Activated naive CD4-positive, alpha-beta T cell treated with anti-CD3 and anti-CD28 coated beads for 36 hours (primary cell): ENCODE measurements around the gene TRHDE. TPM values are rescaled to one million over a fixed set of nuclear protein-coding genes. Genes with fewer than 3 reads are reported as not detected.
A peak's percentile ranks its signal among the peaks of the same experiment; 100 is the strongest.

ENCODE experiments used
- CTCF ChIA-PET: fragments of 350-600 bp; sonication (Branson Sonifier 250); formaldehyde crosslinking; loops from one replicate; lab custom pipeline; 2021; ENCODE audit warnings: antibody characterized with exemption; lab: Charles Lee
- DNase-seq: peaks from one replicate; pipeline ENCODE4 v3.0.0-alpha.2; 2020
- H3K27ac Mint-ChIP-seq: one replicate; pipeline ENCODE4 v1.8.0; 2021; ENCODE audit warnings: mild to moderate bottlenecking, mixed read lengths
- H3K27me3 Mint-ChIP-seq: one replicate; pipeline ENCODE4 v1.8.0; 2021; ENCODE audit warnings: low read depth, mixed read lengths
- H3K36me3 Mint-ChIP-seq: one replicate; pipeline ENCODE4 v1.8.0; 2021; ENCODE audit warnings: low read depth, mixed read lengths
- H3K4me1 Mint-ChIP-seq: one replicate; pipeline ENCODE4 v1.8.0; 2021; ENCODE audit warnings: low read depth, mixed read lengths
- H3K4me3 Mint-ChIP-seq: one replicate; pipeline ENCODE4 v1.8.0; 2021; ENCODE audit warnings: mild to moderate bottlenecking, moderate library complexity, mixed read lengths
- H3K9me3 Mint-ChIP-seq: one replicate; pipeline ENCODE4 v1.8.0; 2021; ENCODE audit warnings: mixed read lengths
- intact Hi-C: fragments of 100-400 bp; cut with micrococcal nuclease; formaldehyde crosslinking; loops from one replicate; pipeline ENCODE4 v1.15.1; 2023
- total RNA-seq, 2 experiments: library from RNA; stranded (reverse); gene quantifications; one replicate each; pipeline ENCODE4 v1.2.3, GENCODE V29; 2021

The TRHDE gene
- total RNA-seq: not detected

- H3K9me3 Mint-ChIP-seq: no peaks in the 10 kb centered on the region
- H3K27ac Mint-ChIP-seq: no peak within 1 kb of the TSS
- H3K4me3 Mint-ChIP-seq: peak within 1 kb of the TSS; percentile 15
- intact Hi-C loops: no loop called here
- DNase-seq: no peak
- CTCF ChIA-PET: no interaction called here
- H3K27me3 Mint-ChIP-seq: peaks cover 48% of the 10 kb centered on the region
- H3K36me3 Mint-ChIP-seq: no peaks in the 10 kb centered on the region
- peaks cover 8% of the 10 kb centered on the region for H3K4me1 Mint-ChIP-seq
These were observed at the start of gene TRHDE for GRCh38 chr12:72272091-72272661. Gene TRHDE (plus strand): TSS chr12:72272370. CDS start chr12:72272644, 274 bp downstream.

GRCh38 chr12:72226510-72226909 lies 45.7 kb upstream of the TRHDE start:
- Mint-ChIP-seq H3K36me3 (no peaks in the 10 kb centered on the region), H3K27me3 (no peaks in the 10 kb centered on the region), H3K9me3 (no peaks in the 10 kb centered on the region), H3K4me1 (no peaks in the 10 kb centered on the region), H3K27ac (no peak overlapping the region), H3K4me3 (no peak overlapping the region)
- no peak for DNase-seq
- intact Hi-C loops: no loop called here
- CTCF ChIA-PET: no interaction called here

GRCh38 chr12:72228424-72228823 lies 43.7 kb upstream of the TRHDE start:
- H3K36me3 Mint-ChIP-seq: no peaks in the 10 kb centered on the region
- H3K27me3 Mint-ChIP-seq: no peaks in the 10 kb centered on the region
- H3K4me3 Mint-ChIP-seq: no peak overlapping the region
- intact Hi-C loops: no loop called here
- CTCF ChIA-PET: no interaction called here
- no peaks in the 10 kb centered on the region for H3K9me3 Mint-ChIP-seq
- no peak overlapping the region for H3K27ac Mint-ChIP-seq
- no peak for DNase-seq
- H3K4me1 Mint-ChIP-seq: no peaks in the 10 kb centered on the region

- no peak overlapping the region for H3K27ac Mint-ChIP-seq
- H3K4me3 Mint-ChIP-seq: no peak overlapping the region
- H3K9me3 Mint-ChIP-seq: no peaks in the 10 kb centered on the region
- intact Hi-C loops: no loop called here
- H3K4me1 Mint-ChIP-seq: no peaks in the 10 kb centered on the region
- no peaks in the 10 kb centered on the region for H3K27me3 Mint-ChIP-seq
- no peaks in the 10 kb centered on the region for H3K36me3 Mint-ChIP-seq
- no peak for DNase-seq
- CTCF ChIA-PET: no interaction called here
These were observed 41.6 kb upstream of the TRHDE start for GRCh38 chr12:72230589-72230988.

GRCh38 chr12:72234886-72235285 lies 37.3 kb upstream of the TRHDE start:
- H3K4me1 Mint-ChIP-seq: no peaks in the 10 kb centered on the region

GRCh38 chr12:72236071-72236705 lies 36.0 kb upstream of the TRHDE start:
- no peaks in the 10 kb centered on the region for H3K36me3 Mint-ChIP-seq
- H3K27me3 Mint-ChIP-seq: no peaks in the 10 kb centered on the region
- no peak for DNase-seq
- no peaks in the 10 kb centered on the region for H3K4me1 Mint-ChIP-seq
- CTCF ChIA-PET: no interaction called here
- no peak overlapping the region for H3K27ac Mint-ChIP-seq
- intact Hi-C loops: no loop called here
- H3K9me3 Mint-ChIP-seq: no peaks in the 10 kb centered on the region
- no peak overlapping the region for H3K4me3 Mint-ChIP-seq

More at GRCh38 chr12:72234886-72235285, 37.3 kb upstream of the TRHDE start:
- Mint-ChIP-seq H3K4me3 (no peak overlapping the region), H3K27ac (no peak overlapping the region), H3K9me3 (no peaks in the 10 kb centered on the region), H3K27me3 (no peaks in the 10 kb centered on the region), H3K36me3 (no peaks in the 10 kb centered on the region)
- CTCF ChIA-PET: no interaction called here
- DNase-seq: no peak
- intact Hi-C loops: no loop called here

- no peaks in the 10 kb centered on the region for H3K4me1 Mint-ChIP-seq
- CTCF ChIA-PET: no interaction called here
- no peak for DNase-seq
- no peaks in the 10 kb centered on the region for H3K36me3 Mint-ChIP-seq
- H3K27ac Mint-ChIP-seq: no peak overlapping the region
- no peaks in the 10 kb centered on the region for H3K9me3 Mint-ChIP-seq
- intact Hi-C loops: no loop called here
- H3K27me3 Mint-ChIP-seq: no peaks in the 10 kb centered on the region
- H3K4me3 Mint-ChIP-seq: no peak overlapping the region
These were observed 30.6 kb upstream of the TRHDE start for GRCh38 chr12:72241552-72241951.

- Mint-ChIP-seq H3K36me3 (no peaks in the 10 kb centered on the region), H3K4me3 (no peak overlapping the region), H3K9me3 (no peaks in the 10 kb centered on the region), H3K27me3 (no peaks in the 10 kb centered on the region), H3K4me1 (no peaks in the 10 kb centered on the region), H3K27ac (no peak overlapping the region)
- intact Hi-C loops: no loop called here
- CTCF ChIA-PET: no interaction called here
- no peak for DNase-seq
These were observed 29.2 kb upstream of the TRHDE start for GRCh38 chr12:72242946-72243345.

GRCh38 chr12:72246370-72246769 lies 25.8 kb upstream of the TRHDE start:
- Mint-ChIP-seq H3K27me3 (no peaks in the 10 kb centered on the region), H3K36me3 (no peaks in the 10 kb centered on the region), H3K9me3 (peaks cover 10% of the 10 kb centered on the region), H3K4me3 (no peak overlapping the region), H3K27ac (no peak overlapping the region), H3K4me1 (no peaks in the 10 kb centered on the region)
- CTCF ChIA-PET: no interaction called here
- intact Hi-C loops: no loop called here
- no peak for DNase-seq

GRCh38 chr12:72250346-72250745 lies 21.8 kb upstream of the TRHDE start:
- CTCF ChIA-PET: no interaction called here
- no peak for DNase-seq
- H3K27me3 Mint-ChIP-seq: no peaks in the 10 kb centered on the region
- intact Hi-C loops: no loop called here
- peaks cover 19% of the 10 kb centered on the region for H3K9me3 Mint-ChIP-seq
- H3K4me3 Mint-ChIP-seq: no peak overlapping the region
- H3K36me3 Mint-ChIP-seq: no peaks in the 10 kb centered on the region
- H3K4me1 Mint-ChIP-seq: no peaks in the 10 kb centered on the region
- H3K27ac Mint-ChIP-seq: no peak overlapping the region

- no peaks in the 10 kb centered on the region for H3K36me3 Mint-ChIP-seq
- H3K4me3 Mint-ChIP-seq: no peak overlapping the region
- H3K27me3 Mint-ChIP-seq: no peaks in the 10 kb centered on the region
- peaks cover 8% of the 10 kb centered on the region for H3K9me3 Mint-ChIP-seq
- intact Hi-C loops: no loop called here
- DNase-seq: no peak
- H3K4me1 Mint-ChIP-seq: no peaks in the 10 kb centered on the region
- H3K27ac Mint-ChIP-seq: no peak overlapping the region
- CTCF ChIA-PET: no interaction called here
These were observed 15.4 kb upstream of the TRHDE start for GRCh38 chr12:72256725-72257124.

GRCh38 chr12:72261885-72262284 lies 10.3 kb upstream of the TRHDE start:
- peaks cover 3% of the 10 kb centered on the region for H3K27me3 Mint-ChIP-seq
- CTCF ChIA-PET: no interaction called here

GRCh38 chr12:72264548-72265175 lies 7.5 kb upstream of the TRHDE start:
- H3K36me3 Mint-ChIP-seq: no peaks in the 10 kb centered on the region
- H3K27ac Mint-ChIP-seq: no peak overlapping the region
- DNase-seq: no peak
- no peaks in the 10 kb centered on the region for H3K9me3 Mint-ChIP-seq
- intact Hi-C loops: loop anchor here (1.0 kb wide), 1 partner anchor 247 kb away; no protein-coding TSS in a partner anchor
- H3K4me3 Mint-ChIP-seq: no peak overlapping the region
- CTCF ChIA-PET: interaction anchor here (0.6 to 1.1 kb wide), 4 partner anchors 12 to 1629 kb away, joined by 3 to 7 read pairs (median 4); no protein-coding TSS in a partner anchor
- peaks cover 6% of the 10 kb centered on the region for H3K27me3 Mint-ChIP-seq
- no peaks in the 10 kb centered on the region for H3K4me1 Mint-ChIP-seq

More at GRCh38 chr12:72261885-72262284, 10.3 kb upstream of the TRHDE start:
- DNase-seq: no peak
- H3K4me3 Mint-ChIP-seq: no peak overlapping the region
- H3K27ac Mint-ChIP-seq: no peak overlapping the region
- intact Hi-C loops: no loop called here
- no peaks in the 10 kb centered on the region for H3K36me3 Mint-ChIP-seq
- H3K9me3 Mint-ChIP-seq: no peaks in the 10 kb centered on the region
- H3K4me1 Mint-ChIP-seq: no peaks in the 10 kb centered on the region
